ENCODE results near the gene DENND4C.

GRCh38 chr9:19381656-19382055, 151.2 kb downstream of the DENND4C start:
- no peak for TF ChIP-seq POLR2A (IDR thresholded peaks at IDR 0.05)
- no peak for TF ChIP-seq POLR2AphosphoS5 (IDR thresholded peaks at IDR 0.05)

Data from transverse colon (tissue), 3 donors.